Measurements from ENCODE around the gene STEAP2. TPM values are rescaled to one million over a fixed set of nuclear protein-coding genes. Genes with fewer than 3 reads are reported as not detected.

Gene STEAP2
- 45.2 and 46.2 TPM in 2 replicates for total RNA-seq

GRCh38 chr7:90211391-90212148 is at the start of gene STEAP2:
TSS of gene STEAP2 (plus strand) at chr7:90211740. CDS start at chr7:90225083, 13,343 bp downstream.

GRCh38 chr7:90244909-90245851 is 33.6 kb downstream of the STEAP2 start, which contains the start of gene CFAP69:
TSS of gene CFAP69 (plus strand) at chr7:90245174. CDS start at chr7:90245425, 251 bp downstream.

Other genes starting within 250 kb of the STEAP2 start
- 48.2 and 62.2 TPM in 2 replicates for gene STEAP1, start 57.3 kb upstream of the STEAP2 start, total RNA-seq
- gene CFAP69, start 33.4 kb downstream of the STEAP2 start, total RNA-seq = 10.6 and 13.4 TPM in 2 replicates
- not detected in 2 replicates for gene FAM237B, start 109.6 kb downstream of the STEAP2 start, total RNA-seq
- gene GTPBP10, start 135.0 kb downstream of the STEAP2 start, total RNA-seq = 7.2 and 10.9 TPM in 2 replicates
- 56.5 and 58.6 TPM in 2 replicates for gene CLDN12, start 191.7 kb downstream of the STEAP2 start, total RNA-seq